HG02571 (cell line): ENCODE results near the gene RNF113B.

ENCODE experiments used
- ATAC-seq: cut with Tn5 transposase; IDR thresholded peaks from one replicate; pipeline ENCODE4 v1.9.1; 2021; ENCODE audit warnings: mild to moderate bottlenecking, moderate library complexity; ENCODE audit not compliant: unreplicated experiment

RNF113B gene

DNA sequence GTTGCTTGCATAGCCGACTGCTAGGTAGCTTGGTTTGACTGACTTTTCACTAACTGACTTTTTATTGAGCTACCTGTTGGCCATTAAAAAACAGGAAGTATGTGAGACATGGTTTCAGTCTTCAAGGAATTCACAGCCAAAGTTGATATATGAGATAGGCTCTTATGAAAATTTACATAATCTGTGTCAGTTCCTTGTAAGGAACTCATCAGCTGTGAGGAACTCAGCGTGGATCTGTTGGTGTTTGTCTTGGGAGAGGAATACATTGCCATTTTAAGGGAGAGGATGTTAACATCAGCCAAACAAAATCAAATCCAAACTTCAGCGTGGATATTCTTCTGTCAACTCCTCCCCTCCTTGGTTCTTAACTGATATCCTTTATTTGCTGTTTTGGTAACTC lies 2.0 kb downstream of the RNF113B start:
- no peak for ATAC-seq

DNA sequence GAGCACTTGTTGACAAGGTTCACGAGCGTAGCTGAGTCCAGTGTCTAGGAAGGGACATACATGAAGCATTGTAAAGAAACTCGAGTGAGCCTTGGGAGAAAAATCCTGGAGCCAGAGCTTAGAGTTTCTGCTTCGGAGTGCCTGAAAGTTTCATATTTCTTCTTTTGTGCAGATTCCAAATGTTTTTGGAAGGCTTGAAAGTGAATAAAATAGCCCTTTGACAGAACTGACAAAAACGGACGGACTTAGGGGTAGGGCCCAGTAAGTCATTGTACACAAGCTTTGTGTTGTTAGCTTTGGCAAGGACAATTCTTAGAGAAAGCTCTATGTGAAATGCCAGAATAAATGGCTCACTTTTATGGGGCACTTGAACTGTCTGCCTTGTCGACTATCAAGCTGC lies 2.8 kb downstream of the RNF113B start:
- no peak for ATAC-seq

DNA sequence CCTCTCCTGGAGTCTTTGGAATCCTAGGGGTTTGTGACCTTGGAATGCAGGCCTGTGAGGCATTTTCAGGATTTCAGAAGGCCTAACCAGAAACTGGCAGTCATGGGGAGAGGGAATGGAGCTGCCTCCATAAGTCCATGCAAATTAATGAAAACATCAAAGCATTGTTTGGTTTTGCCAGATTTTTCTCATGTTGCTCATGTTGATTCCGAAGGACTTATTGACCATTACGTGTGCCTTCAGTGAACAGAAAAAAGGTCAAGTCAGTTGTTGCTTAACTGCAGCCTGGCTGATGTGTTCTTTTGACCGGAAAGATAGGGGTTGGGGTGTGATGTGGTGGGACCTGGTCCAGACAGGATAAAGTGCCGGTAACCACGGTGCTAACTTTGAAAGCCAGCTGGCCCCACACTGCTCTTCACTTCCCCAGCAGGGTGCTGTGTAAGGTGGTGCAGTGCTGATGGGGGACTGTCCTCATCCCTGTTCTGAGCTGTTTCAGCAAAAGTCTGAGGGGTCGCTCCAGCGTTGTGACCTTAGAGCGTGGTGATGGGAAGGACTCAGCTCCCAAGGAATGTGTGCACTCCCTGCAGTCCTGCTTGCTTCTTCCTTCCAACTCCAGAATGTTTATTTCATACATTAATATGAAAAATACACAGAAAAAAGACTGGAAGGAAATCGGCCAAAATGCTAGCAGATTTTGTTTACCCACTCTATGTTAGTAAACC lies 3.5 kb downstream of the RNF113B start:
- ATAC-seq = no peak

DNA sequence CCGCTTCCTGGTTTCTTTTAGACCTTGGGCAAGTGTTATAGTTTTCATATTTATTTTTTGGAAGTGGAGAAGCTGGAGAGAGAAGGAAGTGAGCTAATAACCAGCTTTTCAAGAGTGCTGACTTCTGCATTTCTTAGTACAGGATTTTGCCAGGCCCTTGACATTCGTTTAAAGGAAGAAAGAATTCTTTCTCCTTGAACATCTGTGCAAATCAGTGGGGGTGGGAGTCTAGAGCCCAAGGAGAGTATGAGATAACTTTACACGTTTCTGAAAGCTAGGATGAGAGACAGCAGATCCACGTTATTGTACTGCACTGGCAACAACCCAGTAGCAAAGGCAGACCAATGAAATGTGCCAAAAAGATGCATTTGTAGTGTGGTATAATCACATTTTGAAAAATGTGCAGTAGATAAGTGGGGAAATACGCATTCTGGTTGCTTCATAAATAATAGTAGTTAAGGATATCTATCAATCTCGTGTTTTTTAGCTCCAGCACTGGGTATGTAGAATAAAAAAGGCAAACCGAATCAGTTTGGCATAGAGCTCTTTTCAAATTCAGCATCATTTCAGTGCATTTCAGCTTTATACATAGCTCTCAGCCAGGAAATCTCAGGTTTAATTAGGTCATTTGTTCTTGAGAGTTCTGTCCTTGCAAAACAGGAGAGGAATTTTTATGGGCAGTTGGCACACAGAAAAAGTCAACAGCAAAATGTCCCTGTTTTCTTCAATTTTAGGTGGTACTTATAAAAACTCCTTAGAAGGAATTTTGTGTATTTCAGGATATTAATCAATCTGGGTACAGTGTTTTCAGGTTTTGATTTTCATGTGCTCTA lies 4.3 kb downstream of the RNF113B start:
- ATAC-seq = no peak

- ATAC-seq = no peak
Measured at GRCh38 chr13:98171900-98172589, 5.0 kb downstream of the RNF113B start.

DNA sequence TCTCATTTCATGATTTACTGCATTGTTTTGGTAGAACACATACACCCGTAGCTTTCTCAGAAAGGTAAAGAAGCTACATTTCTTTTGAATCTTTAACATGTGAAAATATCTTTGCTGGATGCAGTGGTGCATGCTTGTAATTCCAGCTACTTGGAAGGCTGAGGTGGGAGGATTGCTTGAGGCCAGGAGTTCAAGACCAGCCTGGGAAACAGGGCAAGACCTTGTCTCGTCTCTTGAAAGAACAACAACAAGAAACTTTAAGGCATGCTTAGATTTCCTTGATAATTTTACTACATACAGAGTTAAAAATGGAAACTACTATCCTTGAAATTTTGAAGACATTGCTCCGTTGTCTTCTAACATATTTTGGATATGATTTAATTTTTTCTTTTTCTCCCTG lies 7.7 kb downstream of the RNF113B start:
- ATAC-seq = no peak

GRCh38 chr13:98162935-98163334 lies 14.1 kb downstream of the RNF113B start:
- ATAC-seq = no peak

- ATAC-seq = no peak
Measured at GRCh38 chr13:98158172-98158899, 18.7 kb downstream of the RNF113B start.

GRCh38 chr13:98157609-98158008 lies 19.5 kb downstream of the RNF113B start:
- ATAC-seq = no peak

DNA sequence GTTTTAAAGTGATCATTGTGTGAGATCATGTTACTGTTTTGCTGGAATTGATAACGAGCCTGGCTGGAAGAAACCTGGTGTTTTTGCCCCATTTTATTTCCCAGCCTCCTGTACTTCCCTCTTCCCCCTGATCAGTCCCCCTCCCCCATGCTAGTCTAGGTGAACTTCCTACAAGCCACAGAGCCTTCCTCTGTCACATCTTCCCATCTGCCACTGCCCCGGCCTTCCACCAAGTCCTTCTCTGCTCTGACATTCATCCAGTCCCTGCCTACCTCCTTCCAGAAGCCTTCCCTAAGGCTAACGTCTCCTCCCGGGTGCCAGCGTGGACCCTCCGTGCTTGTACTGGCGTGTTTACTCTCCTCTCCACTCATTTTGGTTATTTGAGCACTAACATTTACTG lies 19.9 kb downstream of the RNF113B start:
- no peak for ATAC-seq

- no peak for ATAC-seq
Measured at GRCh38 chr13:98156259-98156658, 20.8 kb downstream of the RNF113B start.

GRCh38 chr13:98155475-98156109 lies 21.5 kb downstream of the RNF113B start:
- ATAC-seq = no peak

DNA sequence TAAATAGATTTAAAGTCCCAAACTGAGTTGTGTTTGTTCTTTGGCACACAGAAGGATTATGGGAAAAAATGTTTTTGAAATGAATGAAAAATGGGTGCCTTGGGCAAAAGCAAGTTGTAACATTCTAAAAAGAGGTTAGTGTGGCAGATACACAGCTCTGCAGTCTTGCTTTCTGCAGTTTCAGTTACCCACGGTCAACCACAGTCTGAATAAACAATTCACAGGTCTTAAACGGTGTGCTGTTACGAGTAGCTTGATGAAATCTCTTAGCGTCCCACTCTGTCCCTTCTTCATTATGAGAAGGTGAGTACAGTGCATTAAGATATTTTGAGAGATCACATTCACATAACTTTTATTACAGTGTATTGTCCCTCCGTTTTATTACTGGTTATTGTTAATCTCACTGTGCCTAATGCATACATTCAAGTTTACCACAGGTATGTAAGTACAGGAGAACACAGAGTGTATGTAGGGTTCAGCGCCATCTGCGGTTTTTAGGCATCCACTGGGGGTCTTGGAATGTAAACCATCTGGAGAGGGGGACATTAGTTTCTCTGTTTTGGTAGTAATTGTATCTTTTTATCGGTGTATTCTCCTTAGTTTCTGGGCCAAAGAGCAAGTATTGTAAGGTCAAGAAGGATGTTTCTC lies 26.1 kb downstream of the RNF113B start:
- no peak for ATAC-seq

- no peak for ATAC-seq
Measured at GRCh38 chr13:98147521-98147920, 29.5 kb downstream of the RNF113B start.

DNA sequence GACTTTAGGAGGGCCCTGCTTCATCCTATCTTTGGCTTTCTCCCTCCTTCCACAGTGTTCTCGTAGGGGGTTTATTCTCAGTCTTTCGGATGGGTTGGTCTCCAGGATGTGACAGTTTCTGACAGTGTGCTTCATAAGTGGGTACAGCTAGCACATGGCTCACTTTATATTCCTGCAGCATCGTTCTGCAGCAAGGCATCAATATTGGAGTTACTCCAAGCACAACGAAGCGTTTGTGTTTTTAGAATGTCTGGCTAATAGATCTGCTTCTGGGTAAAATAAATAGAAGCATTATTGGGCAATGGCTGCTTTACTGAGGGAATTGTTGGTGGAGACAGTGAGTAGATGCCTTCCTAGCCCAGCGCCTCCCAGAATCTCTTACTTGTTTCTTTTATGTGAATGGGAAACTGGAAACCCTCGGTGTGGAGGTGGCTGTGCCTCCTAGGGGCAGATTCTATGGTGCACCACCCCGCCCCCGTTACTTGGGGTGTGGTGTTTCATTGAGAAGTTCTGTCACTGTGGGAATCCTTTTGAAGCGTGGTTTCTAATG lies 32.2 kb downstream of the RNF113B start:
- no peak for ATAC-seq

GRCh38 chr13:98144027-98144741 lies 32.9 kb downstream of the RNF113B start:
- no peak for ATAC-seq

DNA sequence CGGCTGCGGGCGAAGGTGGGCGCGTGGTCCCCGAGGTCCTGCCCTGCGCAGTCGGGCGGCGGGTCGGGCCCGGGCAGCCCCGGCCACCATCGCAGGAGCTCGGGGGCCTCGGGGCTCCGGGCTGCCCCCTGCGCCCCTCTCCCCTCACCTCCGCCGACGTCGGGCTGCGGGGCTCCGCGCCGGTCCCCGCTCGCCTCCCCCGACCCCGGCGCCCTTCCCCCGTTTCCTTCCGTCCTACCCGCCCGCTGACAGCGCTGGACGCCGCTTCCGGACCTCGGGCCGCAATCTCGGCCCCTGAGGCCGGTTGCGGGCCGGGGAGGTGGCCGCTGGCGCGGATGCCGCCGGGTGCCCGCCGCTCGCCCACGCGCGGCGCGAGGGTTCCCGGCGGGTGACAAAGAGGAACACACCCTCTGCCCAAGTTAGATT lies 33.5 kb downstream of the RNF113B start:
- ATAC-seq = no peak

DNA sequence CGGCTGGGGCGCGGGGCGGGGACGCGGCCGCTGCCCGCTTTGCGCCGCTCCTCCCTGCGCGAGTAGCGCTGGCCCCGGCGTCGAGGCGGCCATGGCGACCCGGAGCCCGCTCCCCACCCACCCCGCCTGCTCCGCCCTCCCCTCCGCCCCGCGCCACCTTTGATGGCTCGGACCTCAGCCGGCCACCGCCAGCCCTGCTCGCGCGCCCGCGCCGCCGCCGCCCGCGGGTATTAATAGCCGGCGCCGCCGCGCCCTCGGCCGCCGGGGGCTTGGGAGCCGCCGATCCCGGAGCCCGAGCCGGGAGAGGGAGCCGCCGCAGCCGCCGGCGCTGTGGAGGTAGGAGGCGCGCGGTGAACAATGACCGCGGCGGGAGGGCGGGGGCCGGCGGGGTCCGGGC lies 33.9 kb downstream of the RNF113B start:
- peak; percentile 28 for ATAC-seq
